A549 (cell line): ENCODE results near the gene CDCP1. TPM values are rescaled to one million over a fixed set of nuclear protein-coding genes. Genes with fewer than 3 reads are reported as not detected.

Experiments
- ATAC-seq, 2 experiments: fragments of 200-7000 bp in 1 of 2; fragments of >200 bp in 1 of 2; cut with Nextera tagmentation in 1 of 2; cut with Tn5 transposase in 1 of 2; 3 replicates each; pipeline versions ENCODE4 v1.8.0 to v1.9.1; 2018 to 2020; ENCODE audit warnings: mild to moderate bottlenecking in 1 of 2, moderate library complexity in 1 of 2
- CTCF ChIA-PET: fragments of 300-600 bp; sonication (Branson Sonifier 250); formaldehyde crosslinking; extraction: SDS; loops from one replicate; lab custom pipeline; 2021; ENCODE audit warnings: antibody characterized with exemption, inconsistent platforms; lab: Yijun Ruan, JAX
- POLR2A ChIA-PET: fragments of 350-600 bp; formaldehyde crosslinking; extraction: SDS; loops from one replicate; lab custom pipeline; 2021; ENCODE audit warnings: antibody characterized with exemption, inconsistent platforms; lab: Yijun Ruan, JAX
- DNase-seq, 2 experiments: peaks; one replicate each; pipeline versions ENCODE4 v3.0.0 to v3.0.0-alpha.2; 2011 to 2016; ENCODE audit warnings: low read depth in 1 of 2, low spot score in 1 of 2
- FAIRE-seq: peaks from 2 replicates; lab custom pipeline; 2011; peaks lifted over from hg19 to GRCh38; lab: Jason Lieb, UNC
- H3K27ac ChIP-seq, 2 experiments: fragments of >200 bp; sonication (Bioruptor Twin); formaldehyde crosslinking; 3 replicates each; pipeline ENCODE4 v1.5.1; 2016 to 2017
- H3K4me1 ChIP-seq: fragments of >200 bp; sonication (Bioruptor Twin); formaldehyde crosslinking; 3 replicates; pipeline ENCODE4 v1.6.1; 2016
- H3K4me2 ChIP-seq: fragments of >200 bp; sonication (Bioruptor Twin); formaldehyde crosslinking; 3 replicates; pipeline ENCODE4 v1.6.1; 2016
- H3K4me3 ChIP-seq: fragments of >200 bp; sonication (Bioruptor Twin); formaldehyde crosslinking; 3 replicates; pipeline ENCODE4 v1.5.1; 2016
- H3K9me3 ChIP-seq: fragments of >200 bp; sonication (Bioruptor Twin); formaldehyde crosslinking; 3 replicates; pipeline ENCODE4 v1.6.1; 2016
- BCL3 ChIP-seq: fragments of >200 bp; sonication (Bioruptor Twin); formaldehyde crosslinking; IDR thresholded peaks from 3 replicates; pipeline ENCODE4 v1.6.1; 2016
- CBX2 ChIP-seq: fragments of 200-600 bp; sonication (generic); IDR thresholded peaks from 2 replicates; pipeline ENCODE4 v1.6.1; 2016; ENCODE audit warnings: low read depth, mild to moderate bottlenecking, borderline replicate concordance
- CBX8 ChIP-seq: fragments of 200-600 bp; sonication (generic); IDR thresholded peaks from 2 replicates; pipeline ENCODE4 v1.6.1; 2016
- CHD4 ChIP-seq: fragments of 200-600 bp; sonication (generic); IDR thresholded peaks from 2 replicates; pipeline ENCODE4 v1.6.1; 2016; ENCODE audit warnings: antibody characterized with exemption, mild to moderate bottlenecking, borderline replicate concordance
- EHMT2 ChIP-seq: fragments of 200-600 bp; sonication (generic); IDR thresholded peaks from 2 replicates; pipeline ENCODE4 v1.6.1; 2016; ENCODE audit warnings: antibody characterized with exemption, low read depth, mild to moderate bottlenecking, moderate library complexity
- ESRRA ChIP-seq: fragments of 150-350 bp; IDR thresholded peaks from 2 replicates; pipeline ENCODE4 v1.6.1; 2014; ENCODE audit warnings: mild to moderate bottlenecking, low read length, borderline replicate concordance
- HOXB13 ChIP-seq: fragments of 250-450 bp; sonication (Bioruptor Pico); IDR thresholded peaks from 2 replicates; pipeline ENCODE4 v1.5.0; 2020; ENCODE audit warnings: low read depth, mild to moderate bottlenecking, moderate library complexity
- HOXB5 ChIP-seq: fragments of 250-450 bp; sonication (Bioruptor Pico); IDR thresholded peaks from 2 replicates; pipeline ENCODE4 v1.5.0; 2020; ENCODE audit warnings: mild to moderate bottlenecking, moderate library complexity
- JUN ChIP-seq, 2 experiments: fragments of >200 bp; sonication (Bioruptor Twin); formaldehyde crosslinking; IDR thresholded peaks; 2 replicates in 1 of 2; 3 replicates in 1 of 2; pipeline ENCODE4 v1.6.1; 2016 to 2017
- JUNB ChIP-seq: fragments of >200 bp; sonication (Bioruptor Twin); formaldehyde crosslinking; IDR thresholded peaks from 2 replicates; pipeline ENCODE4 v1.6.1; 2016
- KDM5A ChIP-seq: fragments of 200-600 bp; sonication (generic); IDR thresholded peaks from 2 replicates; pipeline ENCODE4 v1.6.1; 2016; ENCODE audit warnings: antibody characterized with exemption, mild to moderate bottlenecking
- MAX ChIP-seq: IDR thresholded peaks from 2 replicates; pipeline ENCODE4 v1.6.1; 2012
- MYC ChIP-seq: IDR thresholded peaks from 2 replicates; pipeline ENCODE4 v1.6.1; 2012; ENCODE audit warnings: mild to moderate bottlenecking, inconsistent platforms, low read length, improper control_type of control experiment, borderline replicate concordance
- NPAS2 ChIP-seq: fragments of 250-450 bp; sonication (Bioruptor Pico); IDR thresholded peaks from 2 replicates; pipeline ENCODE4 v1.8.0; 2022; ENCODE audit warnings: mild to moderate bottlenecking, moderate library complexity, borderline replicate concordance
- PHF8 ChIP-seq: fragments of 200-600 bp; sonication (generic); IDR thresholded peaks from 2 replicates; pipeline ENCODE4 v1.6.1; 2016; ENCODE audit warnings: low read depth, mild to moderate bottlenecking, antibody characterized with exemption, moderate library complexity, borderline replicate concordance
- RAD21 ChIP-seq, 2 experiments: fragments of >200 bp in 1 of 2; sonication (Bioruptor Twin) in 1 of 2; formaldehyde crosslinking in 1 of 2; IDR thresholded peaks in 1 of 2; conservative IDR thresholded peaks in 1 of 2; 2 replicates in 1 of 2; 3 replicates in 1 of 2; pipeline ENCODE4 v1.6.1; 2012 to 2018; ENCODE audit warnings: inconsistent platforms in 1 of 2
- RARB ChIP-seq: fragments of 250-450 bp; sonication (Bioruptor Pico); IDR thresholded peaks from 2 replicates; pipeline ENCODE4 v1.8.0; 2021; ENCODE audit warnings: mild to moderate bottlenecking, moderate library complexity
- RNF2 ChIP-seq: fragments of 200-600 bp; sonication (generic); IDR thresholded peaks from 2 replicates; pipeline ENCODE4 v1.6.1; 2016; ENCODE audit warnings: low read depth, mild to moderate bottlenecking, antibody characterized with exemption, moderate library complexity, borderline replicate concordance
- SREBF2 ChIP-seq: fragments of 450-650 bp; IDR thresholded peaks from 2 replicates; pipeline ENCODE4 v1.6.1; 2014; ENCODE audit warnings: mild to moderate bottlenecking, moderate library complexity
- TP53 ChIP-seq: fragments of 250-450 bp; sonication (Bioruptor Pico); IDR thresholded peaks from 2 replicates; pipeline ENCODE4 v1.5.0; 2021; ENCODE audit warnings: mild to moderate bottlenecking, moderate library complexity
- WGBS: methylation state at CpG from one replicate; pipeline ENCODE4 v1.1.6; 2017; ENCODE audit errors: missing lambda C conversion rate; 5-methylcytosine and 5-hydroxymethylcytosine counted together
- polyA plus RNA-seq, 4 experiments: library from polyadenylated mRNA; depleted of rRNA in 3 of 4; stranded (reverse); fragments of >200 nt; fragmentation: RNase III in 1 of 4; extraction: RNeasy Plus Mini Kit Qiagen cat#74134 plus additional on column Dnase treatment in 1 of 4; gene quantifications; 2 replicates in 3 of 4; 3 replicates in 1 of 4; pipeline ENCODE4 v1.2.3, GENCODE V29; 2011 to 2017
- TF ChIP-seq, protein P1 (sequence below): fragments of 250-450 bp; sonication (Bioruptor Pico); IDR thresholded peaks from 2 replicates; pipeline ENCODE4 v1.5.0; 2021; ENCODE audit warnings: mild to moderate bottlenecking, moderate library complexity, borderline replicate concordance
- TF ChIP-seq, protein P2 (sequence below): fragments of >200 bp; sonication (Bioruptor Twin); formaldehyde crosslinking; IDR thresholded peaks from 2 replicates; pipeline ENCODE4 v1.6.1; 2016

Gene CDCP1
- polyA plus RNA-seq, 2 of the 4 experiments (the other 2 are of a cell fraction), result 3.0 to 9.9 TPM

GRCh38 chr3:45174234-45174633 is 28.1 kb upstream of the CDCP1 start:
- FAIRE-seq, result no peak
- Histone ChIP-seq H3K4me3 (no peak overlapping the region), H3K27ac (no peak overlapping the region), H3K4me1 (no peaks in the 10 kb centered on the region)
- CTCF ChIA-PET, result no interaction called here
- POLR2A ChIA-PET, result no interaction called here
- WGBS, result 9% methylated on average over 2 of the region's 2 CpGs
- TF ChIP-seq RNF2, result no peak
- TF ChIP-seq EHMT2, result no peak
- TF ChIP-seq NPAS2 (CRISPR knock-in tag), result no peak
- TF ChIP-seq, all 56 proteins: peak for 0
- no peak for ATAC-seq
- no peak for DNase-seq
- Histone ChIP-seq H3K4me2 (no peak overlapping the region), H3K9me3 (no peaks in the 10 kb centered on the region)

GRCh38 chr3:45173776-45174175 is 27.6 kb upstream of the CDCP1 start:
- DNase-seq, result no peak
- H3K4me2 ChIP-seq, result no peak overlapping the region
- TF ChIP-seq JUN (IDR thresholded peaks at IDR 0.05) (no peak), HOXB5 (no peak), RARB (CRISPR knock-in tag) (no peak), HOXB13 (CRISPR knock-in tag) (no peak), MYC (no peak)
- TF ChIP-seq, all 56 proteins: peak for 0
- Histone ChIP-seq H3K4me1 (no peaks in the 10 kb centered on the region), H3K9me3 (no peaks in the 10 kb centered on the region), H3K27ac (no peak overlapping the region), H3K4me3 (no peak overlapping the region)
- ChIA-PET CTCF (no interaction called here), POLR2A (no interaction called here)
- WGBS, result 100% methylated on average over 1 of the region's 1 CpG
- FAIRE-seq (no peak), ATAC-seq (no peak)

DNA sequence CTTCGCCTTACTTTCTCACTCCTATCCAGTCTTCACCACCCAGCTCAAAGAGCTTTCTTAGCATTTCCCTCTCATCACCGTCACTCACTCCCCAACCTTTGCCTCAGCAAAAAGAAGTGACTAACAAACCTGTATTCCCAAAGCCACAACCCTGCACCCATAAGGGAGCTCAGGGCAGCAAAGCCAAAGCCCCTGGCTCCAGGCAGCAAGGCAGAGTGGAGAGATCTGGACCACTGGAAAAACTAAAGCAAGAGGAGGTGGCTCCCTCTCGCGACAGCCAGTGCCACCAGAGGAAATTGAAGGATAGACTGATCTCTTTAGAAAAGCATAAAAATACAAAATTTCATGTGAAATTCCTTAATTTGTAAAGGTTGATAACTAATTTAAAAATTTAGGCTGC is 25.1 kb upstream of the CDCP1 start:
- H3K4me2 ChIP-seq, result no peak overlapping the region
- POLR2A ChIA-PET, result no interaction called here
- DNase-seq (no peak), ATAC-seq (no peak), FAIRE-seq (no peak)
- no peak overlapping the region for H3K4me3 ChIP-seq
- H3K4me1 ChIP-seq, result peaks cover 19% of the 10 kb centered on the region
- H3K9me3 ChIP-seq, result no peaks in the 10 kb centered on the region
- 67% methylated on average over 4 of the region's 4 CpGs for WGBS
- TF ChIP-seq HOXB13 (CRISPR knock-in tag), result no peak
- TF ChIP-seq NPAS2 (CRISPR knock-in tag), result no peak
- TF ChIP-seq, protein P1, sequence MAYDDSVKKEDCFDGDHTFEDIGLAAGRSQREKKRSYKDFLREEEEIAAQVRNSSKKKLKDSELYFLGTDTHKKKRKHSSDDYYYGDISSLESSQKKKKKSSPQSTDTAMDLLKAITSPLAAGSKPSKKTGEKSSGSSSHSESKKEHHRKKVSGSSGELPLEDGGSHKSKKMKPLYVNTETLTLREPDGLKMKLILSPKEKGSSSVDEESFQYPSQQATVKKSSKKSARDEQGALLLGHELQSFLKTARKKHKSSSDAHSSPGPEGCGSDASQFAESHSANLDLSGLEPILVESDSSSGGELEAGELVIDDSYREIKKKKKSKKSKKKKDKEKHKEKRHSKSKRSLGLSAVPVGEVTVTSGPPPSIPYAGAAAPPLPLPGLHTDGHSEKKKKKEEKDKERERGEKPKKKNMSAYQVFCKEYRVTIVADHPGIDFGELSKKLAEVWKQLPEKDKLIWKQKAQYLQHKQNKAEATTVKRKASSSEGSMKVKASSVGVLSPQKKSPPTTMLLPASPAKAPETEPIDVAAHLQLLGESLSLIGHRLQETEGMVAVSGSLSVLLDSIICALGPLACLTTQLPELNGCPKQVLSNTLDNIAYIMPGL, result no peak
- TF ChIP-seq TP53 (CRISPR knock-in tag), result no peak
- no peak for TF ChIP-seq JUNB
- no peak for TF ChIP-seq HOXB5
- no peak for TF ChIP-seq KDM5A
- TF ChIP-seq BCL3, result no peak
- TF ChIP-seq MAX, result no peak
- TF ChIP-seq ESRRA, result no peak
- peak overlapping the region in 1 of 2 experiments; percentile 63; a peak in 2 of 6 replicates for H3K27ac ChIP-seq
- CTCF ChIA-PET, result interaction anchor here (0.8 to 1.4 kb wide), 3 partner anchors 11 to 130 kb away, joined by 3 to 4 read pairs (median 3); no protein-coding TSS in a partner anchor

GRCh38 chr3:45170096-45170495 is 23.9 kb upstream of the CDCP1 start:
- TF ChIP-seq JUNB (no peak), CBX8 (no peak), CBX2 (no peak), RAD21 (conservative IDR thresholded peaks at IDR 0.05 in 1 of 2, IDR thresholded peaks at IDR 0.05 in 1 of 2) (no peak), PHF8 (no peak), EHMT2 (no peak), SREBF2 (no peak), CHD4 (no peak)
- TF ChIP-seq, protein P2, sequence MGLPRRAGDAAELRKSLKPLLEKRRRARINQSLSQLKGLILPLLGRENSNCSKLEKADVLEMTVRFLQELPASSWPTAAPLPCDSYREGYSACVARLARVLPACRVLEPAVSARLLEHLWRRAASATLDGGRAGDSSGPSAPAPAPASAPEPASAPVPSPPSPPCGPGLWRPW, result no peak
- ChIA-PET POLR2A (no interaction called here), CTCF (interaction anchor here (1.4 kb wide), 1 partner anchor 129 kb away, joined by 4 read pairs; no protein-coding TSS in a partner anchor)
- H3K4me2 ChIP-seq, result no peak overlapping the region
- no peak overlapping the region for H3K4me3 ChIP-seq
- DNase-seq (no peak), ATAC-seq (no peak), FAIRE-seq (no peak)
- H3K27ac ChIP-seq, result peak overlapping the region; percentile 17 to 63; a peak in 3 of 6 replicates
- H3K9me3 ChIP-seq, result no peaks in the 10 kb centered on the region
- 50% methylated on average over 3 of the region's 3 CpGs for WGBS
- peaks cover 19% of the 10 kb centered on the region for H3K4me1 ChIP-seq
